HepG2 (cell line): ENCODE data around the gene MIDN. TPM values are rescaled to one million over a fixed set of nuclear protein-coding genes. Genes with fewer than 3 reads are reported as not detected.

Source experiments
- ATAD3A ChIP-seq: sonication (generic); formaldehyde crosslinking; IDR thresholded peaks from 2 replicates; pipeline ENCODE4 v1.4.0; 2020; ENCODE audit warnings: missing genetic modification reagents
- DNMT3B ChIP-seq: conservative IDR thresholded peaks from 2 replicates; pipeline ENCODE4 v1.6.1; 2016; ENCODE audit warnings: missing biosample characterization, control low read depth
- ELF3 ChIP-seq: IDR thresholded peaks from 2 replicates; pipeline ENCODE4 v1.6.1; 2016; ENCODE audit warnings: missing genetic modification reagents, missing compliant biosample characterization
- ERF ChIP-seq: IDR thresholded peaks from 2 replicates; pipeline ENCODE4 v1.6.1; 2018; ENCODE audit warnings: missing biosample characterization, missing genetic modification reagents
- EZH2 ChIP-seq: conservative IDR thresholded peaks from 2 replicates; pipeline ENCODE4 v1.6.1; 2012; ENCODE audit warnings: mild to moderate bottlenecking, low read depth, low read length, moderate library complexity
- MAFG ChIP-seq: sonication (generic); formaldehyde crosslinking; IDR thresholded peaks from 2 replicates; pipeline ENCODE4 v1.5.1; 2020; ENCODE audit warnings: mild to moderate bottlenecking, missing genetic modification reagents
- PATZ1 ChIP-seq: sonication (generic); formaldehyde crosslinking; IDR thresholded peaks from 2 replicates; pipeline ENCODE4 v1.4.0; 2020; ENCODE audit warnings: missing genetic modification reagents
- POGZ ChIP-seq: sonication (generic); formaldehyde crosslinking; IDR thresholded peaks from 2 replicates; pipeline ENCODE4 v1.4.0; 2020; ENCODE audit warnings: mild to moderate bottlenecking, missing genetic modification reagents
- POLR2A ChIP-seq, 2 experiments: IDR thresholded peaks; 2 replicates each; pipeline ENCODE4 v1.6.1; 2011; ENCODE audit warnings: low read depth in 2 of 2, low read length in 2 of 2, mild to moderate bottlenecking in 1 of 2, moderate library complexity in 1 of 2; ENCODE audit not compliant: insufficient read depth in 1 of 2
- RARA ChIP-seq: IDR thresholded peaks from 2 replicates; pipeline ENCODE4 v1.6.1; 2016; ENCODE audit warnings: missing genetic modification reagents, missing compliant biosample characterization
- RBM39 ChIP-seq: fragments of 200-400 bp; formaldehyde crosslinking; IDR thresholded peaks from one replicate; pipeline ENCODE4 v1.6.1; 2018; ENCODE audit warnings: antibody characterized with exemption, mild to moderate bottlenecking, low read depth, low read length; ENCODE audit not compliant: poor library complexity, severe bottlenecking
- SOX5 ChIP-seq: IDR thresholded peaks from 2 replicates; pipeline ENCODE4 v1.6.1; 2016; ENCODE audit warnings: borderline replicate concordance
- SPEN ChIP-seq: sonication (generic); formaldehyde crosslinking; IDR thresholded peaks from 2 replicates; pipeline ENCODE4 v1.5.1; 2020; ENCODE audit warnings: low read depth, mild to moderate bottlenecking, missing genetic modification reagents
- TEAD3 ChIP-seq: optimal IDR thresholded peaks from 2 replicates; pipeline ENCODE3; 2016; ENCODE audit warnings: borderline replicate concordance
- ZBTB43 ChIP-seq: sonication (generic); formaldehyde crosslinking; conservative IDR thresholded peaks from 2 replicates; pipeline ENCODE4 v1.4.0; 2020; ENCODE audit warnings: missing genetic modification reagents
- ZBTB44 ChIP-seq: sonication (generic); formaldehyde crosslinking; IDR thresholded peaks from 2 replicates; pipeline ENCODE4 v1.4.0; 2020; ENCODE audit warnings: missing genetic modification reagents
- ZNF34 ChIP-seq: sonication (generic); formaldehyde crosslinking; IDR thresholded peaks from 2 replicates; pipeline ENCODE4 v1.4.0; 2020; ENCODE audit warnings: mild to moderate bottlenecking, missing genetic modification reagents, borderline replicate concordance
- ZNF704 ChIP-seq: sonication (generic); formaldehyde crosslinking; IDR thresholded peaks from 2 replicates; pipeline ENCODE4 v1.8.1; 2023; ENCODE audit warnings: mild to moderate bottlenecking, inconsistent platforms, moderate library complexity, missing genetic modification reagents, borderline replicate concordance
- ZSCAN20 ChIP-seq: sonication (generic); formaldehyde crosslinking; IDR thresholded peaks from 2 replicates; pipeline ENCODE4 v1.4.0; 2020; ENCODE audit warnings: missing genetic modification reagents, mild to moderate bottlenecking, borderline replicate concordance
- ZSCAN31 ChIP-seq: sonication (generic); formaldehyde crosslinking; IDR thresholded peaks from 2 replicates; pipeline ENCODE4 v1.5.0; 2020; ENCODE audit warnings: low read depth, mild to moderate bottlenecking, missing genetic modification reagents
- polyA plus RNA-seq, 8 experiments: library from polyadenylated mRNA; depleted of rRNA in 3 of 8; stranded (reverse) in 7 of 8; unstranded in 1 of 8; fragments of >200 nt; fragmentation: Illumina TruSeq in 4 of 8; extraction: Trizol in 4 of 8; gene quantifications; 2 replicates each; pipeline versions ENCODE4 v1.2.1 to v1.2.3, GENCODE V29; 2011 to 2016; ENCODE audit warnings: low read depth in 4 of 8, missing spikeins in 1 of 8, mixed read lengths in 1 of 8; ENCODE audit not compliant: insufficient read depth in 1 of 8
- total RNA-seq, 5 experiments: library from RNA; depleted of rRNA; stranded (reverse); fragments of >200 nt; fragmentation: Illumina TruSeq; extraction: Trizol; gene quantifications; 2 replicates each; pipeline ENCODE4 v1.2.3, GENCODE V29; 2016; ENCODE audit warnings: low read depth in 1 of 5

The MIDN gene
- total and polyA plus RNA-seq, 2 of the 13 experiments (the other 11 are each of a cell fraction or from before 2014, with no cell fraction given), result 8.4 to 18.0 TPM

GRCh38 chr19:1261798-1262622, 13.6 kb downstream of the MIDN start (continued):
- TF ChIP-seq ERF (peak; percentile 48; the same call in 1 of the 2 replicates), PATZ1 (CRISPR knock-in tag) (peak; percentile 63; the same call in 1 of the 2 replicates), RARA (CRISPR knock-in tag) (peak; percentile 68), ZSCAN31 (CRISPR knock-in tag) (no peak), POGZ (CRISPR knock-in tag) (0 out of 2 replicates have a peak, but pooled peaks have one; percentile 29), ZBTB43 (no peak), ZNF34 (CRISPR knock-in tag) (no peak), ZBTB44 (CRISPR knock-in tag) (no peak), ATAD3A (CRISPR knock-in tag) (no peak), POLR2A (IDR thresholded peaks at IDR 0.05; ENCODE audit: insufficient read depth in 1 of 2, low read depth in 2 of 2, low read length in 2 of 2) (peak in 1 of 2 experiments; percentile 58; a peak in 2 of 4 replicates), RBM39 (peak; percentile 37), MAFG (CRISPR knock-in tag) (no peak), DNMT3B (CRISPR knock-in tag) (no peak), TEAD3 (CRISPR knock-in tag) (peak; percentile 40), SPEN (CRISPR knock-in tag) (peak; percentile 40; the same call in 1 of the 2 replicates), SOX5 (CRISPR knock-in tag) (no peak), ELF3 (no peak), EZH2 (no peak), ZSCAN20 (no peak), ZNF704 (no peak)
